22Rv1 (cell line): ENCODE measurements around the gene SPIRE1.

ENCODE experiments used
- ZFX ChIP-seq: fragments of 450-650 bp; IDR thresholded peaks from 2 replicates; pipeline ENCODE4 v1.6.1; 2017; ENCODE audit warnings: antibody characterized with exemption, borderline replicate concordance
- TF ChIP-seq, protein P1 (sequence below): fragments of 450-650 bp; IDR thresholded peaks from 2 replicates; pipeline ENCODE4 v1.5.1; 2017; ENCODE audit warnings: mild to moderate bottlenecking

DNA sequence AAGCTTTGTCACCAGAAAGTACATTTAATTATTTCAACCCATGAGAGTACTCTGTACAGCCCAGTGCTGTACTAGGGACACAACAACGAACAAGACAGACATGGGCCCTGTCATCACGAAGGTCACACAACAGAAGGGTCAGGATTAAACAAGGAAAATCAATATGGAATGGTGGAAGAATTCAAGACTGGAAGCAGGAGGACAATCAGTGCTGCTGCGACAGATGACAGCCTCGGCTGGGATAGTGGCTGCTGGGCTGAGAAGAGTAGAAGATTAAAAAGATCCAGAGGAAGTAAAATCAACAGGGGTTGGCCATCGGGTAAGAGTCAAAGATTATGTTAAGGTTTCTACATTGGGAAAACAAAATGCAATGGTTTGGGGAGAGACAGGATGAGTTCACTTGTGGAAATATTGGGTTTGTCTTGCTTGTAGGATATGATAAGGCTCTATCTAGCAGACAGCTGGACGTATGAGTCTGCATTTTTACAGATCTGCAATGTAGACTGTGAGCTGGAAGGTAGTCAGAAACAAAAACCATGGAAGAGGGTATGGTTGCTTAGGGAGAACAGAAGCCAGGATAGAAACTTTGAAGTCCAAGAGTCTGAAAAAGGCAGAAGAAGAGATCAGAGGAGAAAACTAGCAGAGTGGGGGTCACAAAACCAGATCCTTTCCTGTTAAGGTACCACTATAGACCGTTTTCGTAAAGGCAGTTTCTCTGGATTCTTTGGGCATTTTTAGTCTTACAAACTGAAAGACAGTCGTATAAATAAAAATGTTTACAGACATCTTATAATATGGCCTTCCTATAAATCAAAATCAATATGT, 166.1 kb downstream of the SPIRE1 start:
- TF ChIP-seq, protein P1, sequence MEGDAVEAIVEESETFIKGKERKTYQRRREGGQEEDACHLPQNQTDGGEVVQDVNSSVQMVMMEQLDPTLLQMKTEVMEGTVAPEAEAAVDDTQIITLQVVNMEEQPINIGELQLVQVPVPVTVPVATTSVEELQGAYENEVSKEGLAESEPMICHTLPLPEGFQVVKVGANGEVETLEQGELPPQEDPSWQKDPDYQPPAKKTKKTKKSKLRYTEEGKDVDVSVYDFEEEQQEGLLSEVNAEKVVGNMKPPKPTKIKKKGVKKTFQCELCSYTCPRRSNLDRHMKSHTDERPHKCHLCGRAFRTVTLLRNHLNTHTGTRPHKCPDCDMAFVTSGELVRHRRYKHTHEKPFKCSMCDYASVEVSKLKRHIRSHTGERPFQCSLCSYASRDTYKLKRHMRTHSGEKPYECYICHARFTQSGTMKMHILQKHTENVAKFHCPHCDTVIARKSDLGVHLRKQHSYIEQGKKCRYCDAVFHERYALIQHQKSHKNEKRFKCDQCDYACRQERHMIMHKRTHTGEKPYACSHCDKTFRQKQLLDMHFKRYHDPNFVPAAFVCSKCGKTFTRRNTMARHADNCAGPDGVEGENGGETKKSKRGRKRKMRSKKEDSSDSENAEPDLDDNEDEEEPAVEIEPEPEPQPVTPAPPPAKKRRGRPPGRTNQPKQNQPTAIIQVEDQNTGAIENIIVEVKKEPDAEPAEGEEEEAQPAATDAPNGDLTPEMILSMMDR = no peak
- no peak for TF ChIP-seq ZFX
